ENCODE data around the gene PLEKHH2.

GRCh38 chr2:43619511-43619910 is 17.5 kb upstream of the PLEKHH2 start:
- TF ChIP-seq EZH2 (IDR thresholded peaks at IDR 0.05; ENCODE audit: borderline replicate concordance, low read length) (no peak), CTCF (conservative IDR thresholded peaks at IDR 0.05 in 1 of 2, IDR thresholded peaks at IDR 0.05 in 1 of 2; ENCODE audit: extremely low read depth in 1 of 2, insufficient read depth in 1 of 2, low read depth in 1 of 2, low read length in 2 of 2) (no peak)
